ENCODE results near the gene CDC42SE1.

DNA sequence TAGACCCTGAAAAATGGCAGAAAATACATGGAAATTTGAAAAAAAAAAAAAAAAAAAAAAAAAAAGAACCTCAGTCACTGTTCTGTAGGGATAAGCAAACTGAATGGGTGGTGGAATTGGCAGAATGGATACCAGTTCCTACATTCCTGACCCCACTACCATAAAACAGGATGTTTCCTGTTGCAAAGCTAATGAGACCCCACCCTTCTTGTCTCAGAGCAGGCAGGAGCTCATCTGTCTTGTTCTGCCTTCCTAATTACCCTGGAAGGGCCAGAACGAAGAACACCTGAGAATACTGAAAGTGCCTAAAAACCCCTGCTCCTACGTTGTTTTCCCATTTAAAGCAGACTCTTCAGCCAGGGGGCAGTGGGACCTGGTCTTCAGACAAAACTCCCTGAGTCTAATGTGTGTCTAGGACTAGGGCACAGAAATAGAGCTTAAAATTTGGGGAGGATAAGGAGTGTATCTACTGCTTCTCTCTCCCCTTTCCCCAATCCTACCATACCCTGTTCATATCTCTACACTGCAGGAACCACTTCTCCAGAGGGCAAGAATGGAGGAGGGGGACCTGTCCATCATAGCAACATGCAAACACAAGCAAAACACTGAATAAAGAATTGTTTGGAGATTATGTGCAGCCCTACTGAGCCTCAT is 7.9 kb downstream of the CDC42SE1 start:
- TF ChIP-seq, protein P1, sequence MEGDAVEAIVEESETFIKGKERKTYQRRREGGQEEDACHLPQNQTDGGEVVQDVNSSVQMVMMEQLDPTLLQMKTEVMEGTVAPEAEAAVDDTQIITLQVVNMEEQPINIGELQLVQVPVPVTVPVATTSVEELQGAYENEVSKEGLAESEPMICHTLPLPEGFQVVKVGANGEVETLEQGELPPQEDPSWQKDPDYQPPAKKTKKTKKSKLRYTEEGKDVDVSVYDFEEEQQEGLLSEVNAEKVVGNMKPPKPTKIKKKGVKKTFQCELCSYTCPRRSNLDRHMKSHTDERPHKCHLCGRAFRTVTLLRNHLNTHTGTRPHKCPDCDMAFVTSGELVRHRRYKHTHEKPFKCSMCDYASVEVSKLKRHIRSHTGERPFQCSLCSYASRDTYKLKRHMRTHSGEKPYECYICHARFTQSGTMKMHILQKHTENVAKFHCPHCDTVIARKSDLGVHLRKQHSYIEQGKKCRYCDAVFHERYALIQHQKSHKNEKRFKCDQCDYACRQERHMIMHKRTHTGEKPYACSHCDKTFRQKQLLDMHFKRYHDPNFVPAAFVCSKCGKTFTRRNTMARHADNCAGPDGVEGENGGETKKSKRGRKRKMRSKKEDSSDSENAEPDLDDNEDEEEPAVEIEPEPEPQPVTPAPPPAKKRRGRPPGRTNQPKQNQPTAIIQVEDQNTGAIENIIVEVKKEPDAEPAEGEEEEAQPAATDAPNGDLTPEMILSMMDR (IDR thresholded peaks at IDR 0.05): no peak
- TF ChIP-seq POLR2AphosphoS5 (IDR thresholded peaks at IDR 0.05) (no peak), POLR2A (IDR thresholded peaks at IDR 0.05) (no peak), EP300 (IDR thresholded peaks at IDR 0.05) (no peak)

Data from sigmoid colon (tissue), 4 donors.